SU-DHL-6 (cell line): ENCODE data around the gene KNDC1.

Experiments used
- H2AFZ ChIP-seq: fragments of 200-600 bp; sonication (generic); 2 replicates; pipeline ENCODE4 v1.6.1; 2014; ENCODE audit warnings: low read depth, mild to moderate bottlenecking, moderate library complexity, mixed read lengths, antibody characterized with exemption, low read length; ENCODE audit not compliant: severe bottlenecking
- H3F3A ChIP-seq: fragments of 200-600 bp; shearing (Covaris generic); 2 replicates; pipeline ENCODE4 v1.6.0; 2016; ENCODE audit warnings: antibody characterized with exemption, mild to moderate bottlenecking; ENCODE audit not compliant: insufficient read depth
- H3K27ac ChIP-seq: fragments of 200-600 bp; sonication (generic); 2 replicates; pipeline ENCODE4 v1.5.1; 2016; ENCODE audit warnings: low read depth, mild to moderate bottlenecking, low read length, moderate library complexity, mixed read lengths
- H3K27me3 ChIP-seq: fragments of 200-600 bp; sonication (generic), shearing (Covaris generic); 2 replicates; pipeline ENCODE4 v1.6.0; 2014; ENCODE audit warnings: mild to moderate bottlenecking, low read length
- H3K36me3 ChIP-seq: fragments of 200-600 bp; sonication (generic); 2 replicates; pipeline ENCODE4 v1.6.1; 2014; ENCODE audit warnings: mild to moderate bottlenecking, low read length, mixed read lengths
- H3K4me2 ChIP-seq: fragments of 300-600, 200-600 bp; shearing (Covaris generic), sonication (generic); 2 replicates; pipeline ENCODE4 v1.6.0; 2014; ENCODE audit warnings: low read length, low read depth, mild to moderate bottlenecking; ENCODE audit not compliant: poor library complexity, severe bottlenecking
- H3K4me3 ChIP-seq: fragments of 200-600 bp; sonication (generic); 2 replicates; pipeline ENCODE4 v1.5.1; 2014; ENCODE audit warnings: antibody characterized with exemption, low read length, mild to moderate bottlenecking, mixed read lengths; ENCODE audit not compliant: insufficient read depth, poor library complexity, severe bottlenecking
- H3K79me2 ChIP-seq: fragments of 200-600 bp; sonication (generic); 2 replicates; pipeline ENCODE4 v1.6.1; 2014; ENCODE audit warnings: mild to moderate bottlenecking, low read length, moderate library complexity; ENCODE audit not compliant: insufficient read depth
- H3K9ac ChIP-seq: fragments of 200-600 bp; sonication (generic); 2 replicates; pipeline ENCODE4 v1.7.0; 2014; ENCODE audit warnings: mild to moderate bottlenecking, low read length
- H3K9me2 ChIP-seq: fragments of 200-600 bp; sonication (generic); replicated peaks from 2 replicates; pipeline ENCODE4 v1.6.1; 2014; ENCODE audit warnings: low read length; ENCODE audit not compliant: insufficient read depth
- H3K9me3 ChIP-seq: fragments of 200-600 bp; sonication (generic); 2 replicates; pipeline ENCODE4 v1.6.1; 2014; ENCODE audit warnings: low read length, mixed read lengths; ENCODE audit not compliant: insufficient read depth
- H4K20me1 ChIP-seq: fragments of 200-600 bp; sonication (generic); 2 replicates; pipeline ENCODE4 v1.6.1; 2014; ENCODE audit warnings: low read depth, mild to moderate bottlenecking, antibody characterized with exemption, low read length, moderate library complexity, mixed read lengths
- EZH2phosphoT487 ChIP-seq: fragments of 200-600 bp; sonication (generic), shearing (Covaris generic); conservative IDR thresholded peaks from 2 replicates; pipeline ENCODE4 v1.6.1; 2018; ENCODE audit warnings: mild to moderate bottlenecking, antibody characterized with exemption, low read length, moderate library complexity, mixed read lengths
- TF ChIP-seq, protein P1 (sequence below): fragments of 200-600 bp; sonication (generic); IDR thresholded peaks from one replicate; pipeline ENCODE4 v1.5.1; 2017; ENCODE audit warnings: antibody characterized with exemption, mild to moderate bottlenecking, low read length, moderate library complexity; ENCODE audit not compliant: insufficient read depth, poor library complexity, severe bottlenecking

KNDC1 gene

DNA sequence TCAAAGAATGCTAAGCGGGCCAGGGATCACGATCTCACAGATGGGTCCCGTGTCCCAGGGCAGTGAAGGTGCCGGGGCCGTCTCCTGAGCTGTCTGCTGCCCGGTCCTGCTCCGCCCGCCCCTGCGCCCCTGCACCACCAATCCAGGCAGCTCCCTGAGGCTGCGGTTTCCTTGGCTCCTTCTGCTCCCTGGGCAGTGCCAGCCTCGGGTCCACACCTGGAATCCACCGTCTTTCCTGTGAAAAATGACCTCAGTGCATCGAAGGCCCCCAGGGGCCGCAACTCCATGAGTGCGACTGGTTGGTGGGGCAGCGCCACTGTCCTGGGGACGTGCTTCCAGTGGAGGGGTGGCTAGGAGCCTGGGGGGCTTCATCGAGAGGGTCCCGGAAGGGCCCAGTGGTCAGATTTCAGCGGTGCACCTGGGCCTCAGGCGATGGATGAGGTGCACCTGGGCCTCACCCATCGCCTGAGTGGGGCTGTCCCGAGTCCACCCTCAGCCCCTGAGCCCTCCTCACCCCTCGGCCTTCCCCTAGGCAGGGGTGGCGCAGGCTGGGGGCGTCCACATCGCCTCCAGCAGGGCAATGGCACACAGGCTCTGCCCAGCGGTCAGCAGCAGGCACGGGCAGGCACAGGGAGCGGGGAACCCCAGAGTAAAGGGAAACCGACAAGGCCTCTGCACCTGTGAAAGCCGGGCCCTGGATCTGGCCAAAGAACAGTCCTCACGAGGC, 45.1 kb upstream of the KNDC1 start:
- Histone ChIP-seq H3K27me3 (no peaks in the 10 kb centered on the region), H3K9me3 (no peaks in the 10 kb centered on the region), H3F3A (no peaks in the 10 kb centered on the region), H3K27ac (no peak overlapping the region), H3K4me2 (no peak overlapping the region), H4K20me1 (no peaks in the 10 kb centered on the region), H3K4me3 (no peak overlapping the region), H3K9ac (no peak overlapping the region), H3K36me3 (no peaks in the 10 kb centered on the region), H2AFZ (no peak overlapping the region), H3K9me2 (no peaks in the 10 kb centered on the region), H3K79me2 (no peaks in the 10 kb centered on the region)
- TF ChIP-seq EZH2phosphoT487 = no peak
- TF ChIP-seq, protein P1, sequence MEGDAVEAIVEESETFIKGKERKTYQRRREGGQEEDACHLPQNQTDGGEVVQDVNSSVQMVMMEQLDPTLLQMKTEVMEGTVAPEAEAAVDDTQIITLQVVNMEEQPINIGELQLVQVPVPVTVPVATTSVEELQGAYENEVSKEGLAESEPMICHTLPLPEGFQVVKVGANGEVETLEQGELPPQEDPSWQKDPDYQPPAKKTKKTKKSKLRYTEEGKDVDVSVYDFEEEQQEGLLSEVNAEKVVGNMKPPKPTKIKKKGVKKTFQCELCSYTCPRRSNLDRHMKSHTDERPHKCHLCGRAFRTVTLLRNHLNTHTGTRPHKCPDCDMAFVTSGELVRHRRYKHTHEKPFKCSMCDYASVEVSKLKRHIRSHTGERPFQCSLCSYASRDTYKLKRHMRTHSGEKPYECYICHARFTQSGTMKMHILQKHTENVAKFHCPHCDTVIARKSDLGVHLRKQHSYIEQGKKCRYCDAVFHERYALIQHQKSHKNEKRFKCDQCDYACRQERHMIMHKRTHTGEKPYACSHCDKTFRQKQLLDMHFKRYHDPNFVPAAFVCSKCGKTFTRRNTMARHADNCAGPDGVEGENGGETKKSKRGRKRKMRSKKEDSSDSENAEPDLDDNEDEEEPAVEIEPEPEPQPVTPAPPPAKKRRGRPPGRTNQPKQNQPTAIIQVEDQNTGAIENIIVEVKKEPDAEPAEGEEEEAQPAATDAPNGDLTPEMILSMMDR = no peak

DNA sequence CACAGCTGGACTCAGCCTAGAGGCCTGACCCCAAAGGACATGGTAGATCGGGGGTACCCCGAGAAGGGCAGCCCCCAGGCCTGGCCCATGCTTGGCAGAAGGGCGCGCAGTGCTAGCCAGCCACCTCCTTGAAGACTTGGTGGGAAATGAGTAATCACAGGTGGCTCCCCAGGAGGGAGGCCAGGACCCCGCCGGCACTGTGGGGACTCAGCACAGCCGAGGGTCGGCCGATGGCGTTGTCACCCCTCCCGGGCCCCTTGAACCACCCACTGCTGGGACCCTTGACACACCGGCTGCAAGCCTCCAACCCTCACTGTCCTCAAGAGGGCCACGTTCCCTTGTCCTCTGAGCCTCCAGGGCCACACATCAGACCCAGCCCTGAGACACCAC, 44.6 kb upstream of the KNDC1 start:
- no peaks in the 10 kb centered on the region for H3K79me2 ChIP-seq
- H3K27ac ChIP-seq = no peak overlapping the region
- no peaks in the 10 kb centered on the region for H3F3A ChIP-seq
- H3K36me3 ChIP-seq = no peaks in the 10 kb centered on the region
- H3K9me2 ChIP-seq = no peaks in the 10 kb centered on the region
- no peak overlapping the region for H2AFZ ChIP-seq
- no peaks in the 10 kb centered on the region for H3K9me3 ChIP-seq
- no peaks in the 10 kb centered on the region for H3K27me3 ChIP-seq
- no peak overlapping the region for H3K4me2 ChIP-seq
- no peaks in the 10 kb centered on the region for H4K20me1 ChIP-seq
- TF ChIP-seq, protein P1 = no peak
- H3K4me3 ChIP-seq = no peak overlapping the region
- no peak overlapping the region for H3K9ac ChIP-seq

DNA sequence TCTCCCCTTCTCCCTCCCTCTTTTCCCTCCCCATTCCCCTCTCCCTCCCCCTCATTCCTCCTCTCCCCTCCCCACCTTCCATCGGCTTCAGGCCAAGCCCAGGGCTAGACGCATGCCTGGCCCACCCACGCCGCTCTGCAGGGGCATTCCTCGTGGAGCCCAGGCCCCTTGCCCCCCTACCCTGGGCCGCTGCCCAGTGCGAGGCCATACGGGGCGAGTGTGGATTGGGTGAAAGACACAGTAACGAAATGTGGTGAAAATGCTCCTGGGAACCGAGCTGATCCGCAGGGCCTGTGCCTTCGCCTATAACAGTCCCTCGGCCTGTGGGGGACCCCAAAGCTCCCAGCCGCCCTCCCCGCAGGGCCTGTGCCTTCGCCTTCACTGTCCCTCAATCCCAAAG, 44.0 kb upstream of the KNDC1 start:
- H3K9me2 ChIP-seq = no peaks in the 10 kb centered on the region
- H3K79me2 ChIP-seq = no peaks in the 10 kb centered on the region
- H3K9me3 ChIP-seq = no peaks in the 10 kb centered on the region
- H3K27me3 ChIP-seq = no peaks in the 10 kb centered on the region
- H3K4me3 ChIP-seq = no peak overlapping the region
- H3F3A ChIP-seq = no peaks in the 10 kb centered on the region
- H3K9ac ChIP-seq = no peak overlapping the region
- no peaks in the 10 kb centered on the region for H3K36me3 ChIP-seq
- TF ChIP-seq, protein P1 = no peak
- TF ChIP-seq EZH2phosphoT487 = no peak
- no peak overlapping the region for H3K4me2 ChIP-seq
- H2AFZ ChIP-seq = no peak overlapping the region
- no peak overlapping the region for H3K27ac ChIP-seq
- no peaks in the 10 kb centered on the region for H4K20me1 ChIP-seq
